Fibroblast of lung (primary cell): ENCODE results near the gene OLFML3. TPM values are rescaled to one million over a fixed set of nuclear protein-coding genes. Genes with fewer than 3 reads are reported as not detected.
A peak's percentile ranks its signal among the peaks of the same experiment; 100 is the strongest.

Experiments
- DNase-seq, 2 donors: peaks; one replicate each; pipeline versions ENCODE4 v3.0.0 to v3.0.0-alpha.2; 2010; ENCODE audit warnings: low read depth in 2 of 2
- H2AFZ ChIP-seq: 2 replicates; pipeline ENCODE4 v1.5.1; 2012; ENCODE audit warnings: low read length, control low read depth, inconsistent platforms
- H3K27ac ChIP-seq: 2 replicates; pipeline ENCODE4 v1.5.1; 2011; ENCODE audit warnings: low read length, control low read depth; ENCODE audit not compliant: insufficient read depth
- H3K27me3 ChIP-seq: 2 replicates; pipeline ENCODE4 v1.5.1; 2011; ENCODE audit warnings: mild to moderate bottlenecking, low read length; ENCODE audit not compliant: control insufficient read depth, insufficient read depth
- H3K36me3 ChIP-seq: 2 replicates; pipeline ENCODE4 v1.5.1; 2011; ENCODE audit warnings: low read length; ENCODE audit not compliant: control insufficient read depth, insufficient read depth
- H3K4me1 ChIP-seq: 2 replicates; pipeline ENCODE4 v1.5.1; 2011; ENCODE audit warnings: low read length; ENCODE audit not compliant: control insufficient read depth, insufficient read depth; ENCODE audit errors: extremely low read depth
- H3K4me2 ChIP-seq: 2 replicates; pipeline ENCODE4 v1.5.1; 2011; ENCODE audit warnings: low read length, control low read depth; ENCODE audit not compliant: insufficient read depth; ENCODE audit errors: extremely low read depth
- H3K4me3 ChIP-seq, 4 experiments: fragments of 200-600 bp in 1 of 4; sonication (generic) in 1 of 4; replicated peaks in 1 of 4; 2 replicates each; pipeline ENCODE4 v1.5.1; 2011 to 2016; ENCODE audit warnings: low read length in 4 of 4, low read depth in 3 of 4, mild to moderate bottlenecking in 3 of 4, control low read depth in 2 of 4, inconsistent platforms in 1 of 4, mixed read lengths in 1 of 4; ENCODE audit not compliant: insufficient read depth in 1 of 4; ENCODE audit errors: control extremely low read depth in 1 of 4
- H3K79me2 ChIP-seq: 2 replicates; pipeline ENCODE4 v1.5.1; 2012; ENCODE audit warnings: mild to moderate bottlenecking, low read length, inconsistent platforms; ENCODE audit not compliant: control insufficient read depth, insufficient read depth
- H3K9ac ChIP-seq: 2 replicates; pipeline ENCODE4 v1.5.1; 2011; ENCODE audit warnings: mild to moderate bottlenecking, low read length, control low read depth; ENCODE audit not compliant: insufficient read depth
- H3K9me3 ChIP-seq: 2 replicates; pipeline ENCODE4 v1.5.1; 2012; ENCODE audit warnings: low read depth, low read length; ENCODE audit not compliant: control insufficient read depth, insufficient read depth
- H4K20me1 ChIP-seq: 2 replicates; pipeline ENCODE4 v1.5.1; 2011; ENCODE audit warnings: low read length; ENCODE audit not compliant: control insufficient read depth, insufficient read depth; ENCODE audit errors: extremely low read depth
- CTCF ChIP-seq, 2 donors: IDR thresholded peaks in 1 of 2; conservative IDR thresholded peaks in 1 of 2; 1 replicate in 1 of 2; 2 replicates in 1 of 2; pipeline ENCODE4 v1.5.1; 2011 to 2012; ENCODE audit warnings: low read length in 2 of 2, control low read depth in 1 of 2, inconsistent platforms in 1 of 2, low read depth in 1 of 2, mild to moderate bottlenecking in 1 of 2
- EZH2 ChIP-seq: IDR thresholded peaks from 2 replicates; pipeline ENCODE4 v1.5.1; 2012; ENCODE audit warnings: low read length, control low read depth, mild to moderate bottlenecking; ENCODE audit errors: missing control alignments
- polyA plus RNA-seq, 2 donors: library from polyadenylated mRNA; depleted of rRNA in 1 of 2; stranded (reverse) in 1 of 2; unstranded in 1 of 2; fragments of >200 nt; gene quantifications; 2 replicates each; pipeline ENCODE4 v1.2.1, GENCODE V29; 2011 to 2012; ENCODE audit warnings: missing spikeins in 1 of 2
- total RNA-seq: library from RNA; depleted of rRNA; stranded (reverse); fragments of >200 nt; gene quantifications from 2 replicates; pipeline ENCODE4 v1.2.1, GENCODE V29; 2014

Gene OLFML3
- total and polyA plus RNA-seq, 2 donors (not counting 1 experiment from before 2014, with no cell fraction given): 68.0 to 133 TPM

GRCh38 chr1:113937146-113937545 lies 42.1 kb upstream of the OLFML3 start:
- Histone ChIP-seq H3K4me3 (no peak overlapping the region), H3K4me2 (no peak overlapping the region), H3K9ac (no peak overlapping the region), H3K4me1 (peaks cover 2% of the 10 kb centered on the region), H3K36me3 (peaks cover 5% of the 10 kb centered on the region), H2AFZ (no peak overlapping the region), H3K27ac (no peak overlapping the region), H4K20me1 (peaks cover 2% of the 10 kb centered on the region), H3K27me3 (no peaks in the 10 kb centered on the region), H3K9me3 (no peaks in the 10 kb centered on the region), H3K79me2 (peaks cover 80% of the 10 kb centered on the region)
- TF ChIP-seq CTCF (conservative IDR thresholded peaks at IDR 0.05 in 1 of 2, IDR thresholded peaks at IDR 0.05 in 1 of 2; ENCODE audit: low read depth in 1 of 2, low read length in 2 of 2) (no peak), EZH2 (no peak)
- peak; percentile 4 to 8 for DNase-seq

GRCh38 chr1:113938192-113938591 lies 41.1 kb upstream of the OLFML3 start:
- Histone ChIP-seq H3K4me2 (no peak overlapping the region), H2AFZ (no peak overlapping the region), H3K9me3 (no peaks in the 10 kb centered on the region), H3K27me3 (no peaks in the 10 kb centered on the region), H3K4me3 (no peak overlapping the region), H3K4me1 (no peaks in the 10 kb centered on the region), H3K9ac (no peak overlapping the region), H3K27ac (no peak overlapping the region), H4K20me1 (peaks cover 2% of the 10 kb centered on the region), H3K36me3 (peaks cover 5% of the 10 kb centered on the region), H3K79me2 (peaks cover 69% of the 10 kb centered on the region)
- DNase-seq: no peak
- no peak for TF ChIP-seq CTCF (conservative IDR thresholded peaks at IDR 0.05 in 1 of 2, IDR thresholded peaks at IDR 0.05 in 1 of 2; ENCODE audit: low read depth in 1 of 2, low read length in 2 of 2)
- no peak for TF ChIP-seq EZH2

- Histone ChIP-seq H3K79me2 (peaks cover 48% of the 10 kb centered on the region), H3K27me3 (no peaks in the 10 kb centered on the region), H2AFZ (no peak overlapping the region), H3K4me3 (no peak overlapping the region), H3K4me2 (no peak overlapping the region), H3K9ac (no peak overlapping the region), H3K9me3 (no peaks in the 10 kb centered on the region), H3K36me3 (peaks cover 5% of the 10 kb centered on the region), H4K20me1 (peaks cover 2% of the 10 kb centered on the region), H3K27ac (no peak overlapping the region), H3K4me1 (no peaks in the 10 kb centered on the region)
- no peak for DNase-seq
- TF ChIP-seq CTCF (conservative IDR thresholded peaks at IDR 0.05 in 1 of 2, IDR thresholded peaks at IDR 0.05 in 1 of 2; ENCODE audit: low read depth in 1 of 2, low read length in 2 of 2) (no peak), EZH2 (no peak)
Measured at GRCh38 chr1:113940365-113941244, 38.7 kb upstream of the OLFML3 start.
